Bone marrow (tissue), 2 donors: ENCODE data around the gene SNX9.
"Not testable (repeated sequence)": the region's sequence is repeated elsewhere in the genome, so short reads cannot be mapped to it uniquely, and the experiment has no call there.

ENCODE experiments used
- DNase-seq, 2 donors: peaks; one replicate each; lab custom pipeline; 2025; lab: John Stamatoyannopoulos, UW

The SNX9 gene

DNA sequence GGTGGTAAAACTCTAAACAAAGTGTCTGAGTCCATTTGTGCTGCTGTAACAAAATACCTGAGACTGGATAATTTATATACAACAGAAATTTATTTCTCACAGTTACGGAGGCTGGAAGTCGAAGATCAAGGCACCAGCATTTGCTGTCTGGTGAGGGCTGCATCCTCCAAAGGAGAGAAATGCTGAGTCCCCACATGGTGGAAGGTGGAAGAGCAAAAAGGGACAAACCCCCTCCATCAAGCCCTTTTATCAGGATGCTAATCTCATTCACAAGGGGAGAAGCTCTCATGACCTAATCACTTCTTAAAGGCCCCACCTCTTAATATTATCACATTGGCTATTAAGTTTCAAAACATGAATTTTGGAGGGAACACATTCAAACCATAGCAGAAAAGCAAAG is 102.7 kb downstream of the SNX9 start:
- no peak for DNase-seq

DNA sequence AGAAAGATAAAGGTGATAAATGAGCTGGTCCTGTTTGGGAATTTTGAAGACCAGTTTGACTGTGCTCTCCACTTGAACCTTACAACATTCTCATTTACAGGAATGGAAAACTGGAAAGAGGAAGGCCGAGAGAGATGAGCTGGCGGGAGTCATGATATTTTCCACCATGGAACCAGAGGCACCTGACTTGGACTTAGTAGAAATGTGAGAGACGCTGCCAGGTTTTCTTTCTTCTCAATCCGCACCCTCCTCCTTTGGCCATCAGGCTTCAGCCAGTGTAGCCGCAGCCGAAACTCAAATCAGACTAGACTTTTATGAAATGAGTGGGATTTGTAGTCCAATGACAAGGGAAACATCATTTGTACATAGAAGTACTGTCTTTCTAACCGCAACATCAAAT is 104.0 kb downstream of the SNX9 start:
- no peak for DNase-seq

DNA sequence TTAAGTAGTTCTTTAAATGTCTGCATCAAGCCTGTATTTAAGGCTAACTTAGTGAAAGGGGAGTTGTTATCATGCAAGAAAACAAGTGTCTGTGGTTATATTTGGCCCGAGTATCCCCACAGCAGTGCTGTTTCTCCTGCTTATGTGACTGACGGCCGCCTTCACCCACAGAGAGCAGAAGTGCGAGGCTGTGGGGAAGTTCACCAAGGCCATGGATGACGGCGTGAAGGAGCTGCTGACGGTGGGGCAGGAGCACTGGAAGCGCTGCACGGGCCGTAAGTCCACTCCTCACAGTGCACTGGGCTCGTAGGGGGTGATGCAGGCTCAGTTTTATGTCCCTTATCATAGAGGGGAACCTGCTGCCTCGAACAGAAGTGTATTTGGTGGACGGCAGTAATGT is 105.4 kb downstream of the SNX9 start:
- no peak for DNase-seq

DNA sequence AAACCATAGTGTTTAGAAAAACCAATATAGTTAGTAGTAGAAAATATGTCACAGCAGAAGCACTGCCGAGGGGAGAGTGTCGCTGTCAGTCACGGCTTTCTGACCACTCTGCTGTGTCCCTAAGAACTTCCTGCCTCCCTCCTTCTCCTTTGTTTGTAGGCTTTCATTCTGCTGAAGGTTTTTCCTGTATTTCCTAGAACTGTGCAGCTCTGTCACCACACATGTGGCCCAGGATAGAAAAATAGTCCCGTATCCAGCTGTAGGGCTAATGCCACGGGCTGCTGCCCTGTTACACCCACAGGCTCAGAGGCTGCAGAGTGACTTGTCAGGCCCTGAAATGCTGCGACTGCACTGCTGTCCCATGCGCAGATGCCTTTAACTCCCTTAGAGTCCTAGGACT is 106.0 kb downstream of the SNX9 start:
- no peak for DNase-seq

DNA sequence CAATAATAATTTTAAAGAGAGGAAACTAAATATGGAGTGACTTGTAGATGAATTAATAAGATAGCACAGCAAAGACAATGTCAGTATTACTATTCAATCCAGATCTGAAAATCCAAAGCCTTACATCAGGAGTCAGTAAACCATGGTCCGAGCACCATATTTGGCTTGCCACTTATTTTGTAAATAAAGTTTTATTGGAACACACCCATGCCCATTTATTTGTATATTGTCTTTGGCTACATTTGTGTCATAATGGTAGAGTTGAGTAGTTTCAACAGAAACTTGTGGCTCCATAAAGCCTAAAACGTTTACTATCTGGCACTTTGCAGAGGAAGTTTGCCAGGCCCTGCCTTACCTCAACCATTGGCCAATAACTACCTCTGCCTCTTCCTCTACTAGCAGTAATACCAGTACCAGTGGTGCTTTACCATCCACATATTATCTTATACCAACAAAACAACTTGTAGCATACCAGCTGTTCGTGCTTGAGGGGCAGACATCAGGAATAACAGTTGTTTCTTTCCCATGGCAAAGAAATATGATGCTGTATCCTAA is 106.8 kb downstream of the SNX9 start:
- no peak for DNase-seq

DNA sequence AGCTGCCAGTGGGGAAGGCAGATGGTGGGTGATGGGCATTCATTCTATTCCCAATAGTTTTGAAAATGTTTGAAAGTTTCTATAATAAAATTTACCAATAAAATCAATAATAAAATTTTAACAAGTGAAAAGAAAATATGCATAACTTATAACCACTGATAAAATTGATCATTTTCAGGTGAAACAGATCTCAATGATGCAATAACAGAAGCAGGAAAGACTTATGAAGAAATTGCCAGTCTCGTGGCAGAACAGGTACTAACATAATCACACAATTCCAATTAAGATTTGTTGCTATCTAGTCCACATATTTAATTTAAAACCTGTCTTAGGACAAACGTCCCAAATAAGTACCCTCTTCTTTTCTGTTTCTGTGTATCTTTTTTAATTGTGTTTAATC is 112.7 kb downstream of the SNX9 start:
- no peak for DNase-seq

DNA sequence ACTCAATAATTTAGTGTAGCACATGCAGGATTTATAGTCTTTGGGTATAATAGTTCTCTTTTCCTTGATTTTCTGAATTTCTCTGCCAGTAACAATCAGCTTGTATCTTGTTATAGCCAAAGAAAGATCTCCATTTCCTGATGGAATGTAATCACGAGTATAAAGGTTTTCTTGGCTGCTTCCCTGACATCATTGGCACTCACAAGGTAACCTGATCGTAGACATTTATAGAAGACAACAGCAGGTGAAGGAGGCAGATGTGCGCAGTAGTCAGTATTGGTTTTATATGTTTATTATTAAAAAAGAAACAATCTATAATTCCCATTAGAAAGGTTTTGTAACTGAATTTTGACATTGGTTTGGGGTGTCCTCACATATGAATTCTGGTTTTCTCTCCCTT is 114.3 kb downstream of the SNX9 start:
- no peak for DNase-seq

DNA sequence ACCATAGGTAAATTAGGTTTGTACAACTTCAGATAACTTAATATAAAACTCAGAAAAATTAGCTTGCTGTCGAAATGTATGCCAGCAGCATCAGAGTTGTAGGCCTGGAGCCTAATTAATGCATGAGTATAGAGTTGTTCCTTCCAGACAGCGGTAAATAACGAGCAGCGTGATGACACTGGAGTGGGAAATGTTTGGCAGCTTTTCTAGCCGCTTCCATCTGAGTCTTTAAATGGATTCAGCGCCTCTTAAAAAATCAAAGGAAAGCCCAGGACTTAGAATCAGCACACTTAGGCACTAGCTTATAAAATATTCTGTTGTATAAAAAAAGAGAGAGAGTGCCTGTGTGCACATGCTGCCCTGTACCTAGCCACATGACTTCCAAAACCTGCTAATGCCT is 114.9 kb downstream of the SNX9 start:
- DNase-seq = no peak

DNA sequence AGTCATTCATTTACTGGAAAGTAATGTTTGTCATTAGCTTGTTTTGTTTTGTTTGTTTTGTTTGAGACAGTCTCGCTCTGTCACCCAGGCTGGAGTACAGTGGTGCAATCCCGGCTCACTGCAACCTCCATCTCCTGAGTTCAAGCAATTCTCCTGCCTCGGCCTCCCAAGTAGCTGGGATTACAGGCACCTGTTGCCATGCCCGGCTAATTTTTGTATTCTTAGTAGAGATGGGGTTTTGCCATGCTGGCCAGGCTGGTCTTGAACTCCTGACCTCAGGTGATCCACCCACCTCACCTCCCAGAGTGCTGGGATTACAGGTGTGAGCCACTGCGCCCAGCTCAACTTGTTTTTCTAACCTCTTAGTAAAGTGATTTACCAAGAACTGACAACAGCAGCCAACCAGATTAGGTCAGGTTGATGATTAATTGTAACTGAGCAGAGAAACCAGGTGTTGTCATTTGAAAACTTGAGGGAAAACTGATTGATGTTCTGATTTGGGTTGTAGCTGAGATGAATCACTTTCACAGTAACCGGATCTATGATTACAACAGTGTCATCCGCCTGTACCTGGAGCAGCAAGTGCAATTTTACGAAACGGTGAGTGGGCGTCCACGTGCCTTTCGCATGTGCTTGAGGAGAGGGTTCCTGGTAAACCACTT is 117.5 kb downstream of the SNX9 start:
- not testable (repeated sequence) for DNase-seq

DNA sequence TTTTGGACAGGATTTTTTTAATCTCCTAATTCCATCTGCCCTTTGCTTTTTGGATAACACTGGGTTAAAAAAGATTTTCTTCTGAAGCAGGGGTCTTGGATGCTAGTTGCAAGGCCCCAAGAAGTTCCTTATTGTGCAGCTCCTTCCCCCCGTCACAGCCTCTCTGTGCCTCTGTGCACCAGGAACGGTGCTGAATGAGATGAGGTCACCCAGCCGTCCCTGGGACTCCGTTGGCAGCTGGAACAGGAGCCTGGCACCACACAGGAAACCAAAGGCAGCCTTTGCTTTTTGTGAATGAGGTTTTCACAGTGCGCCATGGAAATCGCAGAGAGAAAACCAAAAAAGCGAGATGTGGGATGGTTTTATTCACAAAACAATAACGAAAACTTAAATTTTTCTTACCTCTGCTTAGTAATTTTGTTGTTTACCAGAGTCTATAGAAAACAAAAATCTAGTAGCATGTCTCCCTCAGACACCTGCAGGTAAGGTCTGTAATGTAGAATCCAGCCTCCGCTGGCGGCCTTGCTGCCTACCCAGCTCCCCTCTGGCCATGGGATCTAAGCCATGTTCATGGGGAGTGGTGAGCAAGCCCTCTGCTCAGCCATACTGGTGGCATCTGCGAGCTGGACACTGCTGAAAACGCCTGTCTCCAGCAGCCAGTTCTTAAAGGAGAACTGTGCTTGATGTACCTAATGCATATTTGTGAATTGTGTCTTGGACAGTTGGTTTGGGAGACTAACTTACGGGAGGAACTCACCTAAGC is 118.2 kb downstream of the SNX9 start:
- DNase-seq = no peak

DNA sequence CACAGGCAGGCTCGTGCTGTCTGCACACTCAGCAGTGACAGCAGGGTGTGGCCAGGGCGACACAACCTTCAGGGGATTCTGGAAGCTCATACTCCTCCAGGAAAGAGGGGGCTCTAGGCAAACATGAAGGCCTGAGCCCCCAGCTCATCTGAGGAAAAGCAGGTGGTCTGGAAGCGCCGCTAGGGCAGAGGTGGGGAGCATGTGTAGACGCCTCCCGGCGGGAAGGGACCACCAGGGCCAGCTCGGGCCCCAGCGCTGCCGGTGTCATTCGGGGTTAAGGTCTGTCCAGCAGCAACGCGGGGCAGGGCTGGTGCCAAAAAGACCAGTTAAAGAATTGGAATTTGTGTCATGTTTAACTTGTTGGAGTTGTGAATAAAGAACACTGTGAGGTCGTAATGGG is 119.3 kb downstream of the SNX9 start:
- DNase-seq = no peak

DNA sequence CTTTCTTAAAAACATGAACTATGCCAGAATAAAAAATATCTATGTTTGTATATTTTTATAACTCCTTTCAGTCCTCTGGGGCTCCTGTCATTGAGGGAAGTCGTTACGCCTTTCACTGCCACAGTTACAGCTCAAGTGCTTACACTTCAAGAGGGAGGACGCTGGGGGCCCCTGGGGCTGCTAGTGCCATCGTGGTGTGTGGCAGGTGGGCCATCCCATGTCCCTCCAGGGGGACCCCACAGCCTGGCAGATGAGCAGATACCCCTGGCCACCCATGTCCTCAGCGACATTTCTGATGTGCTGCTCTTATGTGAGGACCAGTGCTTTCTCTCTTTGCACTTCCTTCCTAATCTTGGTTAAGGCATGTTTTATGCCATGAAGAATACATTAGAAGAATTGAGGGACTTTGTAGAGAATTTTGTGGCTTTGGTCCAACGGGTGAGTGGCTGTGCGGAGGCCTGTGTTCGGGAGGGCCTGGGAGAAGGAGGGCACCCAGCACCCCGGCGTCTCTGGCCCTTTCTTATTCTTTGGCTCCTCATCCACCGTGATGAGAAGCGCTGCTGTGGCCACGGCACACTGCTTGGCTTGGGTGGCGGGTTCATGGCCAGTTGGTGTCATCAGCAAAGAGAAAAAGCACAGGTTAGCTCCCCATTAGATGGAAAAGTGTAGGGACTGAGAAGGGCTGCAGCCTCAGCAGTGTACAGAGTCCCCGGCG is 120.4 kb downstream of the SNX9 start:
- DNase-seq = no peak

DNA sequence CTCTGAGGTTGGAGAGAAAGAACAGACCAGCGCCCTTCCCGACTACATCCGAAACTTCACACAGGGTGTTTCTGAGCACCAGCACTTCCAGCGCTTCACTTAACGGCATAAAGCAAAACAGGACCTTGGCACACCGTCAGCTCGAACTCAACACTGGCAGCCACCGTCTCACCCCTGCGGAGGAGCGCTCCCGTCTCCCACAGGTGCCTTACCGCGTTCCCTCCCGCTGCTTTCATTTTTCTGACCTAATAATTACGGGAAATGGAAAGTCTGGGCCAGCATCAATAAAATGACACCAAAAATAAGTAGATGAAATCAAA is 120.9 kb downstream of the SNX9 start:
- no peak for DNase-seq

DNA sequence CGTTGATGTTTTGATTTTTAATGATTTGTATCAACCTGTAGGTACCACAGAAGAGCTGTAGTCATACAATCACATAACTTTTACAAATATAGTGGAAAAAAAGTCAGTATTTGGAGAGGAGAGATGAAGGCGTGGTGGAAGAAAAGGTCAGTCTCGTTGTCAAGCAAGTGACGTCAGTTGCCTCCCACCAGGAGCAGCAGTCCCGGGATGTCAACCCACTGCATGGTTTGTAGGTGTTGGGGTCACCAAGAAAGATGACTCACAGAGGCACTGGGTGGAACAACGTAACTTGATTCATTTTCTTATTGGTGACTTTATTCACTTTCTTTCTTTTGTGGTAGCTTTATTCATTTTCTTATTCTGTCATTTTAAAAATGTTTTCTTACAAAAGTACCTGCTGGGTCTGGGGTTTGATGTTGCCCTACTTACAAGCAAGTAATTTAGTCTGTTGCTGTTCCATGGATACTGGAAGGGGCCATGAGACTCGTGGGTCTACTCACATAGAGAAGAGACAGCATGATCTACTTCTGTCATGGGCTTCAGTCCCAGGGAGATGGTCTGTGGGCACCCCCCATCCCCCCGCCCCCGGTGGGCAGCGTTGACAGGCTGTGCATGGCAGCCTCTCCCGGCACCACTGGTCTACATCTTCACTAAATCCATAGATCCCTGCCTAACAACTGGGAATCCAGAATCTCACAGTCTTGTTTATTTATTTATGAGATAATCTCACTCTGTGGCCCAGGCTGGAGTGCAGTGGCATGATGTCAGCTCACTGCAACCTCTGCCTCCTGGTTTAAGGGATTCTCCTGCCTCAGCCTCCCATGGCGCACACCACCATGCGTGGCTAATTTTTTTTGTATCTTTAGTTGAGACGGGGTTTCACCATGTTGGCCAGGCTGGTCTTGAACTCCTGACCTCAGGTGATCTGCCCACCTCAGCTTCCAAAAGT is 122.2 kb downstream of the SNX9 start:
- no peak for DNase-seq

DNA sequence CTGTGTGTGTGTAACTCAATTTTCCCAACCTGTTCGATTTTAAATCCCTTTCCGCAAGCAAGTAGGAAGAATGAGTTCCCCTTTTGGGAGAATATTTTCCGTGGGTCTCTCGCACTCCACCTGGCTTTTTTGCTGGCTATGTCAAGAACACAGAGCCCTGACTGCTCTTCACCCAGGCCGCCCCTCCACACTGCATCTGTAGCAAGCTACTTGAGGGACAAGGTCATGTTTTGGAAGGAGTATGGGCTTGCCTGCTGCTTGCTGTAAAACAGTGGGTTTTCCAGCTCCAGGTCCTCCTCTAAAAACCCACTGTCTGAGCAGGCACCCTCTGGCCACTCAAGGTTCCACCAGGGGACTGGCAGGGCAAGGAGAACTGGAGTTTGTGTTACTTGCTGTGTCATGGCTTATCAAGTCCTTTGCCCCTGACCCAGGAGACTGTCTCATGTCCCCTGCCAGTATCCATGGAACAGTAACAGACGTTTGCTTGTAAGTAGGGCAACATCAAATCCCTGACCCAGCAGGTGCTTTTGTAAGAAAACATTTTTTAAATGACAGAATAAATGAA is 123.1 kb downstream of the SNX9 start:
- DNase-seq = no peak

DNA sequence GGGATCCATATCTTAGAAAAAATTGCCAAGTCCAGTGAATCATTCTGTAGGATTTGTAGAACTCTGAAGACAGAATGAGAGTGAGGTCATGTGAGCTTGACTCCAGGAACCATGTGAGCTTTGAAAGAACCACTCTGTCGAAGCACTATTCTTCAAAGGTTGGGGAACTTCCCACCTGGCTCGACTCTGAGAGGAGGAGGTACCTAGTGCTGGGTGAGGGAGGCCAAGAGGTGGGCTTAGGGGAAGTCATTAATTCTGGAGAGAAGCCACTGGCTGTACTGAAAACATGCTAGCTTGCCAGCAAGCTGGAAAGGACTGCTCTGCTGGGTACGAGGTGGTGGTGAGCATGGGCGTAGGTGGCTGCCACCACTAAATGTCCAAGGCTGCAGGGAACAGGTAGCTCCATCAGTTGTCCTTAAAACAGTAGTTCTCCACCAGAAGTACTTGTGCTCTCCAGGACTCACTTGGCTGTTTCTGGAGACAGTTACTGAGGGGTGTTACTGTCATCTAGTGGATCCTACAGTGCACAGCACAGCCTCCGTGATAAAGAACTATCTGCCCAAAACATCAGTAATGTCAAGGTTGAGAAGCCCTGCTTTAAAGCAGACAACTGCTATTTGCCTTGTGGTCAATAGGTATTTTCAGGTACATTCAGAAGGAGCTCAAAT is 124.0 kb downstream of the SNX9 start:
- no peak for DNase-seq

DNA sequence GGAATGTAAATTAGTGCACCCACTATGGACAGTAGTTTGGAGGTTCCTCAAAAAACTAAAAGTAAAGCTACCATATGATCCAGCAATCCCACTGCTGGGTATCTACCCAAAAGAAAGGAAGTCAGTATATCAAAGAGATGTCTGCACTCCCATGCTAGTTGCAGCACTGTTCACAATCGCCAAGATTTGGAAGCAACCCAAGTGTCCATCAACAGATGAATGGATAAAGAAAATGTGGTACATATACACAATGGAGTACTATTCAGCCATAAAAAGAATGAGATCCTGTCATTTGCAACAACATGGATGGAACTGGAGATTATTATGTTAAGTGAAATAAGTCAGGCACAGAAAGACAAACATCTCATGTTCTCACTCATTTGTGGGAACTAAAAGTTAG is 127.9 kb downstream of the SNX9 start:
- not testable (repeated sequence) for DNase-seq

DNA sequence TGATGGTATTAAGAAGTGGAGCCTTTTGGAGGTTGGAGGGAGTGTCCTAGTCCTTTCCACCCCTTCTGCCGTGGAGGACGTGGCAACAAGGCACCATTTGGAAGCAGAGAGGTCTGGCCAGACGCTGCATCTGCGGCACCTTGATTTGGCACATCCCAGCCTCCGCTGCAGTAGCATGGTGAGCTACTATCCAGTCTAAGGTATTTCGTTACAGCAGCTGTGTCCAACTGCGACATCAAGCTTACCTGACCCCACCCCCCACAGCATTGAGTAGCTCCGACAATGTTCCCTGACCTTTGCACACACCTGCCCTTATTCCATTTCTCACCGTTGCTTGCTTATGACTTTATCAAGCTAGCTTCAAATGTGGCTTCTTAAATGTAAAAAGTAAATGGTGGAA is 128.8 kb downstream of the SNX9 start:
- no peak for DNase-seq

DNA sequence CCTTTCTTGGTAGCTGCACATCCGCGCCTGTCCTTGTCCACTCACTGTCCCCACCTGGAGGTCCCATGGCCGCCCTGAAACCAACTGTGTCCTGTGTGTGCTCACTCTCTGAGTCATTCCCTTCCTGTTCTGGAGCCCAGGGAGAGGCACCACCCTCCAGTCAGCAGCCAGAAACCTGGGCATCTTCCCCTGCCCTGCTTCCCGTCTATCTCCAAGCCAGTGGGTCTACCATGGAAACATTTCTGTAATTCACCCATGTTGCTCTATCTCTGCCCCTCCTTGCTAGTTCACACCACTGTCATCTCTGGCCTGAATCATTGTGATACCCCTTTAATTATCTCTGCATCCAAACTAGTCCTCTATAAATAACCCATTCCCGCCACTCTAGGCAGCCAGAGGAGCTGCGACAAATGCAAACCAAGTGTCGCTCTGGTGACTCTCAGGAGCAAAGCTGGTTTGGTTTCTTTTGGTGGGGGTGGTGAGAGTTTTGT is 129.9 kb downstream of the SNX9 start:
- no peak for DNase-seq

DNA sequence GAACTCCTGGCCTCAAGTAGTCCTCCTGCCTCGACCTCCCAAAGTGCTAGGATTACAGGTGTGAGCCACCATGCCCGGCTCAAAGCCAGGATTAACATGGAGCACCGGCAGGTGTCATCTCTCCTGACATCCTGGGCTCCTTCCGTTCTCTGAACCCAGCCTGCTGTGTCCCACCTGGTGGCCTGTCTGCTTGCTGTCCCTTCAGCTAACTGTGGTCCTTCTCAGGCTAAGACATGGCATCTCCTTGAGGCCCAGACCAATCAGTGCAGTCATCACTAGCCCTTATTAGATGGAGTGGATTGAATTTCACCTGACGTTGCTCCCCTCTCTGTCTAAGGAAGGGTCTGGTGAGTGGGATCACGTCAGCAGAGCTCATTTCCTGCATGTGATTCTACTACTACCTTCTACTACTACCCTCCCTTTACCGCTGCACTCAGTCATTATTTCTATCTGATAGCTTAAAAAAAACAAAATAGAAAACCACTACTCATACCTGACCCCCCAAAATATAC is 130.6 kb downstream of the SNX9 start:
- DNase-seq = no peak
